ENCODE data around the gene KRT7. TPM values are rescaled to one million over a fixed set of nuclear protein-coding genes. Genes with fewer than 3 reads are reported as not detected.

Gene KRT7
- total and polyA plus RNA-seq, 4 donors, result 0.37 to 9.9 (median 7.0) TPM

DNA sequence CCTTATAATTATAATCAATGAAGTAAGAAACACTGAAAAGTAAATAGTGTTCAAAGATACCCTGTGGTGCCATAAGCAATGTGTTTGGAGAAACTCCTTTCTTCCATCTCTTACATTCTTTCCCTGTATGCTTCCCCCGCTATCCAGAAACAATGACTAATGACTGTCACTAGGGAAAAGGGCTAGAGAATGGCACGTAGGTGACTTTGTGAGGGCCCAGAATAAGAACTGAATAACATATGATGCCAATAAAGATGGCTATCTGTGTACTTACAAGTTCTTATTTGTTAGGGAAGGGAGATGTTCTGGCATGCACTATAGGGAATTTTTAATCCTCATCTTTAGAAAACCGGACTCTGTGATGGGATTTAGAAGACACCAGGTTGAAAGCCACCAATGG lies 4.7 kb upstream of the KRT7 start (continued):
- TF ChIP-seq TAF1 (conservative IDR thresholded peaks at IDR 0.05), result no peak
- no peak for TF ChIP-seq JUND (IDR thresholded peaks at IDR 0.05)

DNA sequence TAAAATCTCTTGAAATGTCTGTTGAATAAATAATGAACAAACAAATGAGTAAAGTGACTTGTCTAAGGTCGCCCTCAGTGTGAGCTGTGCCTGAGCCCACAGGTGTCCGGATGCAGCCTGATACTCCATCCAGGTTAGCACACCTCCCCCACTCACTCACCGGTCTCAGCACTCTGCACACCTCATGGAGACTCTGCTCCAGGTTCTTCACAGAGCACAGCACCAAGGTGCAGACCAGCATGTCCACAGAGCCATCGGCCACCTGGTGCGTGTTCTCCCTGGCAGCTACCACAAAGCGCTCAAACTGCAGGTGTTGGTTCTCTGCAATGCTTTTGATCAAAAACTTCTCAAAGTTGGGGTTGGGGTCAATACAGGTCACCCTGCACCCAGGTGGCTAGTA lies 4.1 kb upstream of the KRT7 start:
- H3K27ac ChIP-seq (ENCODE audit: low read depth in 1 of 2, low read length in 2 of 2), result no peak overlapping the region
- TF ChIP-seq TAF1 (conservative IDR thresholded peaks at IDR 0.05), result no peak
- TF ChIP-seq, protein P1, sequence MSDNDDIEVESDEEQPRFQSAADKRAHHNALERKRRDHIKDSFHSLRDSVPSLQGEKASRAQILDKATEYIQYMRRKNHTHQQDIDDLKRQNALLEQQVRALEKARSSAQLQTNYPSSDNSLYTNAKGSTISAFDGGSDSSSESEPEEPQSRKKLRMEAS (IDR thresholded peaks at IDR 0.05), result no peak
- TF ChIP-seq, protein P2, sequence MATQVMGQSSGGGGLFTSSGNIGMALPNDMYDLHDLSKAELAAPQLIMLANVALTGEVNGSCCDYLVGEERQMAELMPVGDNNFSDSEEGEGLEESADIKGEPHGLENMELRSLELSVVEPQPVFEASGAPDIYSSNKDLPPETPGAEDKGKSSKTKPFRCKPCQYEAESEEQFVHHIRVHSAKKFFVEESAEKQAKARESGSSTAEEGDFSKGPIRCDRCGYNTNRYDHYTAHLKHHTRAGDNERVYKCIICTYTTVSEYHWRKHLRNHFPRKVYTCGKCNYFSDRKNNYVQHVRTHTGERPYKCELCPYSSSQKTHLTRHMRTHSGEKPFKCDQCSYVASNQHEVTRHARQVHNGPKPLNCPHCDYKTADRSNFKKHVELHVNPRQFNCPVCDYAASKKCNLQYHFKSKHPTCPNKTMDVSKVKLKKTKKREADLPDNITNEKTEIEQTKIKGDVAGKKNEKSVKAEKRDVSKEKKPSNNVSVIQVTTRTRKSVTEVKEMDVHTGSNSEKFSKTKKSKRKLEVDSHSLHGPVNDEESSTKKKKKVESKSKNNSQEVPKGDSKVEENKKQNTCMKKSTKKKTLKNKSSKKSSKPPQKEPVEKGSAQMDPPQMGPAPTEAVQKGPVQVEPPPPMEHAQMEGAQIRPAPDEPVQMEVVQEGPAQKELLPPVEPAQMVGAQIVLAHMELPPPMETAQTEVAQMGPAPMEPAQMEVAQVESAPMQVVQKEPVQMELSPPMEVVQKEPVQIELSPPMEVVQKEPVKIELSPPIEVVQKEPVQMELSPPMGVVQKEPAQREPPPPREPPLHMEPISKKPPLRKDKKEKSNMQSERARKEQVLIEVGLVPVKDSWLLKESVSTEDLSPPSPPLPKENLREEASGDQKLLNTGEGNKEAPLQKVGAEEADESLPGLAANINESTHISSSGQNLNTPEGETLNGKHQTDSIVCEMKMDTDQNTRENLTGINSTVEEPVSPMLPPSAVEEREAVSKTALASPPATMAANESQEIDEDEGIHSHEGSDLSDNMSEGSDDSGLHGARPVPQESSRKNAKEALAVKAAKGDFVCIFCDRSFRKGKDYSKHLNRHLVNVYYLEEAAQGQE (IDR thresholded peaks at IDR 0.05), result no peak
- TF ChIP-seq FOXA2 (IDR thresholded peaks at IDR 0.05), result no peak
- TF ChIP-seq, protein P3, sequence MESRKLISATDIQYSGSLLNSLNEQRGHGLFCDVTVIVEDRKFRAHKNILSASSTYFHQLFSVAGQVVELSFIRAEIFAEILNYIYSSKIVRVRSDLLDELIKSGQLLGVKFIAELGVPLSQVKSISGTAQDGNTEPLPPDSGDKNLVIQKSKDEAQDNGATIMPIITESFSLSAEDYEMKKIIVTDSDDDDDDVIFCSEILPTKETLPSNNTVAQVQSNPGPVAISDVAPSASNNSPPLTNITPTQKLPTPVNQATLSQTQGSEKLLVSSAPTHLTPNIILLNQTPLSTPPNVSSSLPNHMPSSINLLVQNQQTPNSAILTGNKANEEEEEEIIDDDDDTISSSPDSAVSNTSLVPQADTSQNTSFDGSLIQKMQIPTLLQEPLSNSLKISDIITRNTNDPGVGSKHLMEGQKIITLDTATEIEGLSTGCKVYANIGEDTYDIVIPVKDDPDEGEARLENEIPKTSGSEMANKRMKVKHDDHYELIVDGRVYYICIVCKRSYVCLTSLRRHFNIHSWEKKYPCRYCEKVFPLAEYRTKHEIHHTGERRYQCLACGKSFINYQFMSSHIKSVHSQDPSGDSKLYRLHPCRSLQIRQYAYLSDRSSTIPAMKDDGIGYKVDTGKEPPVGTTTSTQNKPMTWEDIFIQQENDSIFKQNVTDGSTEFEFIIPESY (IDR thresholded peaks at IDR 0.05), result no peak
- no peak for TF ChIP-seq HNF4G (IDR thresholded peaks at IDR 0.05)
- TF ChIP-seq, protein P4, sequence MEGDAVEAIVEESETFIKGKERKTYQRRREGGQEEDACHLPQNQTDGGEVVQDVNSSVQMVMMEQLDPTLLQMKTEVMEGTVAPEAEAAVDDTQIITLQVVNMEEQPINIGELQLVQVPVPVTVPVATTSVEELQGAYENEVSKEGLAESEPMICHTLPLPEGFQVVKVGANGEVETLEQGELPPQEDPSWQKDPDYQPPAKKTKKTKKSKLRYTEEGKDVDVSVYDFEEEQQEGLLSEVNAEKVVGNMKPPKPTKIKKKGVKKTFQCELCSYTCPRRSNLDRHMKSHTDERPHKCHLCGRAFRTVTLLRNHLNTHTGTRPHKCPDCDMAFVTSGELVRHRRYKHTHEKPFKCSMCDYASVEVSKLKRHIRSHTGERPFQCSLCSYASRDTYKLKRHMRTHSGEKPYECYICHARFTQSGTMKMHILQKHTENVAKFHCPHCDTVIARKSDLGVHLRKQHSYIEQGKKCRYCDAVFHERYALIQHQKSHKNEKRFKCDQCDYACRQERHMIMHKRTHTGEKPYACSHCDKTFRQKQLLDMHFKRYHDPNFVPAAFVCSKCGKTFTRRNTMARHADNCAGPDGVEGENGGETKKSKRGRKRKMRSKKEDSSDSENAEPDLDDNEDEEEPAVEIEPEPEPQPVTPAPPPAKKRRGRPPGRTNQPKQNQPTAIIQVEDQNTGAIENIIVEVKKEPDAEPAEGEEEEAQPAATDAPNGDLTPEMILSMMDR (IDR thresholded peaks at IDR 0.05; ENCODE audit: low read depth, low read length, missing input control), result no peak
- TF ChIP-seq, protein P5, sequence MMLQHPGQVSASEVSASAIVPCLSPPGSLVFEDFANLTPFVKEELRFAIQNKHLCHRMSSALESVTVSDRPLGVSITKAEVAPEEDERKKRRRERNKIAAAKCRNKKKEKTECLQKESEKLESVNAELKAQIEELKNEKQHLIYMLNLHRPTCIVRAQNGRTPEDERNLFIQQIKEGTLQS (IDR thresholded peaks at IDR 0.05), result no peak
- TF ChIP-seq FOXA1 (IDR thresholded peaks at IDR 0.05), result no peak
- no peak for TF ChIP-seq GABPA (IDR thresholded peaks at IDR 0.05 in 1 of 2, conservative IDR thresholded peaks at IDR 0.05 in 1 of 2)
- no peak for TF ChIP-seq NR2F2 (IDR thresholded peaks at IDR 0.05)
- TF ChIP-seq JUND (IDR thresholded peaks at IDR 0.05), result no peak
- TF ChIP-seq HNF4A (conservative IDR thresholded peaks at IDR 0.05), result no peak
- TF ChIP-seq SP1 (IDR thresholded peaks at IDR 0.05), result no peak
- TF ChIP-seq RAD21 (IDR thresholded peaks at IDR 0.05), result no peak
- TF ChIP-seq YY1 (IDR thresholded peaks at IDR 0.05), result no peak
- no peak for TF ChIP-seq RXRA (IDR thresholded peaks at IDR 0.05)
- H3K27me3 ChIP-seq (ENCODE audit: control insufficient read depth in 4 of 4, insufficient read depth in 4 of 4, low read length in 3 of 4), result peaks cover 0 to 14% (median 5%) of the 10 kb centered on the region in 4 donors
- DNase-seq (ENCODE audit: low spot score), result no peak
- peaks cover 0 to 4% (median 0%) of the 10 kb centered on the region in 4 donors for H3K4me1 ChIP-seq (ENCODE audit: control insufficient read depth in 4 of 4, insufficient read depth in 4 of 4, low read length in 3 of 4)
- H3K9ac ChIP-seq (ENCODE audit: low read depth in 1 of 2, low read length in 2 of 2), result no peak overlapping the region
- no peak overlapping the region for H3K4me3 ChIP-seq (ENCODE audit: low read depth in 1 of 3, low read length in 3 of 3)
- H3K9me3 ChIP-seq (ENCODE audit: control insufficient read depth in 4 of 4, low read length in 3 of 4), result no peaks in the 10 kb centered on the region
- WGBS, result 89% methylated on average over 6 of the region's 6 CpGs
- no peaks in the 10 kb centered on the region for H3K36me3 ChIP-seq (ENCODE audit: control insufficient read depth in 4 of 4, insufficient read depth in 3 of 4, low read depth in 1 of 4, low read length in 3 of 4)

Data from liver (tissue), 9 donors.